Fibroblast of lung (primary cell): ENCODE results near the gene SGK1. TPM values are rescaled to one million over a fixed set of nuclear protein-coding genes. Genes with fewer than 3 reads are reported as not detected.

ENCODE experiments used
- DNase-seq, 2 donors: peaks; one replicate each; pipeline versions ENCODE4 v3.0.0 to v3.0.0-alpha.2; 2010; ENCODE audit warnings: low read depth in 2 of 2
- H2AFZ ChIP-seq: 2 replicates; pipeline ENCODE4 v1.5.1; 2012; ENCODE audit warnings: low read length, control low read depth, inconsistent platforms
- H3K27ac ChIP-seq: 2 replicates; pipeline ENCODE4 v1.5.1; 2011; ENCODE audit warnings: low read length, control low read depth; ENCODE audit not compliant: insufficient read depth
- H3K27me3 ChIP-seq: 2 replicates; pipeline ENCODE4 v1.5.1; 2011; ENCODE audit warnings: mild to moderate bottlenecking, low read length; ENCODE audit not compliant: control insufficient read depth, insufficient read depth
- H3K36me3 ChIP-seq: 2 replicates; pipeline ENCODE4 v1.5.1; 2011; ENCODE audit warnings: low read length; ENCODE audit not compliant: control insufficient read depth, insufficient read depth
- H3K4me1 ChIP-seq: 2 replicates; pipeline ENCODE4 v1.5.1; 2011; ENCODE audit warnings: low read length; ENCODE audit not compliant: control insufficient read depth, insufficient read depth; ENCODE audit errors: extremely low read depth
- H3K4me2 ChIP-seq: 2 replicates; pipeline ENCODE4 v1.5.1; 2011; ENCODE audit warnings: low read length, control low read depth; ENCODE audit not compliant: insufficient read depth; ENCODE audit errors: extremely low read depth
- H3K4me3 ChIP-seq, 4 experiments: fragments of 200-600 bp in 1 of 4; sonication (generic) in 1 of 4; replicated peaks in 1 of 4; 2 replicates each; pipeline ENCODE4 v1.5.1; 2011 to 2016; ENCODE audit warnings: low read length in 4 of 4, low read depth in 3 of 4, mild to moderate bottlenecking in 3 of 4, control low read depth in 2 of 4, inconsistent platforms in 1 of 4, mixed read lengths in 1 of 4; ENCODE audit not compliant: insufficient read depth in 1 of 4; ENCODE audit errors: control extremely low read depth in 1 of 4
- H3K79me2 ChIP-seq: 2 replicates; pipeline ENCODE4 v1.5.1; 2012; ENCODE audit warnings: mild to moderate bottlenecking, low read length, inconsistent platforms; ENCODE audit not compliant: control insufficient read depth, insufficient read depth
- H3K9ac ChIP-seq: 2 replicates; pipeline ENCODE4 v1.5.1; 2011; ENCODE audit warnings: mild to moderate bottlenecking, low read length, control low read depth; ENCODE audit not compliant: insufficient read depth
- H3K9me3 ChIP-seq: 2 replicates; pipeline ENCODE4 v1.5.1; 2012; ENCODE audit warnings: low read depth, low read length; ENCODE audit not compliant: control insufficient read depth, insufficient read depth
- H4K20me1 ChIP-seq: 2 replicates; pipeline ENCODE4 v1.5.1; 2011; ENCODE audit warnings: low read length; ENCODE audit not compliant: control insufficient read depth, insufficient read depth; ENCODE audit errors: extremely low read depth
- CTCF ChIP-seq, 2 donors: IDR thresholded peaks in 1 of 2; conservative IDR thresholded peaks in 1 of 2; 1 replicate in 1 of 2; 2 replicates in 1 of 2; pipeline ENCODE4 v1.5.1; 2011 to 2012; ENCODE audit warnings: low read length in 2 of 2, control low read depth in 1 of 2, inconsistent platforms in 1 of 2, low read depth in 1 of 2, mild to moderate bottlenecking in 1 of 2
- EZH2 ChIP-seq: IDR thresholded peaks from 2 replicates; pipeline ENCODE4 v1.5.1; 2012; ENCODE audit warnings: low read length, control low read depth, mild to moderate bottlenecking; ENCODE audit errors: missing control alignments
- polyA plus RNA-seq, 2 donors: library from polyadenylated mRNA; depleted of rRNA in 1 of 2; stranded (reverse) in 1 of 2; unstranded in 1 of 2; fragments of >200 nt; gene quantifications; 2 replicates each; pipeline ENCODE4 v1.2.1, GENCODE V29; 2011 to 2012; ENCODE audit warnings: missing spikeins in 1 of 2
- total RNA-seq: library from RNA; depleted of rRNA; stranded (reverse); fragments of >200 nt; gene quantifications from 2 replicates; pipeline ENCODE4 v1.2.1, GENCODE V29; 2014

The SGK1 gene
- total and polyA plus RNA-seq, 2 donors (not counting 1 experiment from before 2014, with no cell fraction given), result 132 to 154 TPM

- no peak overlapping the region for H3K4me3 ChIP-seq
- H4K20me1 ChIP-seq, result no peaks in the 10 kb centered on the region
- no peak for TF ChIP-seq CTCF (conservative IDR thresholded peaks at IDR 0.05 in 1 of 2, IDR thresholded peaks at IDR 0.05 in 1 of 2; ENCODE audit: low read depth in 1 of 2, low read length in 2 of 2)
- no peaks in the 10 kb centered on the region for H3K36me3 ChIP-seq
- H3K79me2 ChIP-seq, result no peaks in the 10 kb centered on the region
- no peak overlapping the region for H3K4me2 ChIP-seq
- no peak overlapping the region for H3K9ac ChIP-seq
- no peak overlapping the region for H3K27ac ChIP-seq
- H3K27me3 ChIP-seq, result no peaks in the 10 kb centered on the region
- no peak for DNase-seq
- H3K4me1 ChIP-seq, result no peaks in the 10 kb centered on the region
- no peaks in the 10 kb centered on the region for H3K9me3 ChIP-seq
- H2AFZ ChIP-seq, result no peak overlapping the region
Measured at GRCh38 chr6:134310817-134311216, 7.1 kb downstream of the SGK1 start.

GRCh38 chr6:134309983-134310605 is 7.8 kb downstream of the SGK1 start:
- Histone ChIP-seq H3K27me3 (no peaks in the 10 kb centered on the region), H4K20me1 (no peaks in the 10 kb centered on the region)

GRCh38 chr6:134309227-134309626 is 8.7 kb downstream of the SGK1 start:
- TF ChIP-seq CTCF (conservative IDR thresholded peaks at IDR 0.05 in 1 of 2, IDR thresholded peaks at IDR 0.05 in 1 of 2; ENCODE audit: low read depth in 1 of 2, low read length in 2 of 2) (no peak), EZH2 (no peak)
- Histone ChIP-seq H2AFZ (no peak overlapping the region), H3K9ac (no peak overlapping the region), H3K36me3 (no peaks in the 10 kb centered on the region), H3K4me3 (no peak overlapping the region), H3K4me1 (peaks cover 2% of the 10 kb centered on the region), H3K79me2 (no peaks in the 10 kb centered on the region), H3K27ac (no peak overlapping the region), H3K27me3 (no peaks in the 10 kb centered on the region), H3K4me2 (no peak overlapping the region), H4K20me1 (no peaks in the 10 kb centered on the region), H3K9me3 (no peaks in the 10 kb centered on the region)
- DNase-seq, result no peak

More at GRCh38 chr6:134309983-134310605, 7.8 kb downstream of the SGK1 start:
- no peaks in the 10 kb centered on the region for H3K4me1 ChIP-seq
- H3K9ac ChIP-seq, result no peak overlapping the region
- no peak overlapping the region for H3K4me2 ChIP-seq
- H3K36me3 ChIP-seq, result no peaks in the 10 kb centered on the region
- H3K9me3 ChIP-seq, result no peaks in the 10 kb centered on the region
- H3K79me2 ChIP-seq, result no peaks in the 10 kb centered on the region
- DNase-seq, result peak in 1 of 2 donors; percentile 77
- no peak overlapping the region for H3K4me3 ChIP-seq
- no peak for TF ChIP-seq CTCF (conservative IDR thresholded peaks at IDR 0.05 in 1 of 2, IDR thresholded peaks at IDR 0.05 in 1 of 2; ENCODE audit: low read depth in 1 of 2, low read length in 2 of 2)
- TF ChIP-seq EZH2, result no peak
- no peak overlapping the region for H3K27ac ChIP-seq
- no peak overlapping the region for H2AFZ ChIP-seq
